ENCODE results near the gene SPATA2.
"Not testable (repeated sequence)": the region's sequence is repeated elsewhere in the genome, so short reads cannot be mapped to it uniquely, and the experiment has no call there.

The SPATA2 gene, protein sequence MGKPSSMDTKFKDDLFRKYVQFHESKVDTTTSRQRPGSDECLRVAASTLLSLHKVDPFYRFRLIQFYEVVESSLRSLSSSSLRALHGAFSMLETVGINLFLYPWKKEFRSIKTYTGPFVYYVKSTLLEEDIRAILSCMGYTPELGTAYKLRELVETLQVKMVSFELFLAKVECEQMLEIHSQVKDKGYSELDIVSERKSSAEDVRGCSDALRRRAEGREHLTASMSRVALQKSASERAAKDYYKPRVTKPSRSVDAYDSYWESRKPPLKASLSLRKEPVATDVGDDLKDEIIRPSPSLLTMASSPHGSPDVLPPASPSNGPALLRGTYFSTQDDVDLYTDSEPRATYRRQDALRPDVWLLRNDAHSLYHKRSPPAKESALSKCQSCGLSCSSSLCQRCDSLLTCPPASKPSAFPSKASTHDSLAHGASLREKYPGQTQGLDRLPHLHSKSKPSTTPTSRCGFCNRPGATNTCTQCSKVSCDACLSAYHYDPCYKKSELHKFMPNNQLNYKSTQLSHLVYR

DNA sequence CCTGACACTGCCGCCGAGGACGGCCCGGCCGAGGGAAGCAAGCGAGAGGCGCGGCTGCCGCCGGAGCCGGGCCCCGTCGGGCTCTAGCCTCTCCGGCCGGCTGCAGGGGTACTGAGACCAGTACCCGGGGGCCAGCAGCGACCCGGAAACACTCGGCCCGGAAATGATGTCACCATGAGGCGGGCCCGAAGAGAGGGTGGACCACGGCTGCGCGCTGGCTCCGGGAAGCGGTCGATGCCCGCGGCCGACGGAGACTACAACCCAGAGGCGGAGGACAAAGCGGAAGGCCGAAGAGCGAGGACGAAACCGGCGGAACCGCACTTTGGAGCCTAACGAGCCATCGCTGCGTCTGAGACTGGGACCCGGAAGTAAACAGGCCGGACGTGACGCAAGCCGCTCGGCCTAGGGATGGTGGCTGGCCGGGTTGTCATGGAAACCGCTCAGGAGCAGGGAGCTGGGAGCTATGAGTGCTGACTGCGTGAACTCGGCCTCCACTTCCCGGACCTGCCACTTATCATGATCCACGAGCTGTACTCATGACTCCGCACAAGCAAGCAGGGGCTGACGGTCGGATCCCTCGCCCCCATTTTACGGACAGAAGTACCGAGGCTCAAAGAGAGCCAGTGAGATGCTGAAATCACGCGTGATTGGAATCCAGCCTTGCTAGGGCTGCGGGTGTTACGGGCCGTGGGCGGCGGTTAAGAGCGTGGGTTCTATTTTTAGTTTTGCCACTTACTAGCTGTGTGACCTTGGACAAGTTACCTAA is at the start of gene SPATA2:
Gene SPATA2 (minus strand): TSS at position 150 of the 766 bp plus-strand sequence. CDS start 7,039 bp downstream, outside the sequence.
- DNase-seq = peak; percentile 90

DNA sequence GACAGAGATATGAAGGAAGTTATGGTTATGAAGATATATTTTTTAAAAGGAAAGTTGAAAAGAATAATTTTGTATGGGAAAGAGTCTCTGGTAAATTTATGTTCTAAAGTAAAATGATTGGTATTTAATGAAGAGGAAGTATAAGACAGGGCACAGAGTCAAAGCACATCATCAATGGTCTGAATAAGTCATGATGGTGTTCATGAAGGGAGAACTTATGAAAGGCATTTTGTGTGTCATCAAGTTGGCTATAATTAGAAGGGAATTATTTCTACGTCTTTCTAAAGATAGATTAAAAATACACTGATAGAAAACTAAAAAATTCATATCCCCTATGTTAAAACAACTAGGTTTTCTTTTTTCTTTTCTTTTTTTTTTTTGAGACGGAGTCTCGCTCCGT is 46.1 kb upstream of the SPATA2 start:
- no peak for DNase-seq

DNA sequence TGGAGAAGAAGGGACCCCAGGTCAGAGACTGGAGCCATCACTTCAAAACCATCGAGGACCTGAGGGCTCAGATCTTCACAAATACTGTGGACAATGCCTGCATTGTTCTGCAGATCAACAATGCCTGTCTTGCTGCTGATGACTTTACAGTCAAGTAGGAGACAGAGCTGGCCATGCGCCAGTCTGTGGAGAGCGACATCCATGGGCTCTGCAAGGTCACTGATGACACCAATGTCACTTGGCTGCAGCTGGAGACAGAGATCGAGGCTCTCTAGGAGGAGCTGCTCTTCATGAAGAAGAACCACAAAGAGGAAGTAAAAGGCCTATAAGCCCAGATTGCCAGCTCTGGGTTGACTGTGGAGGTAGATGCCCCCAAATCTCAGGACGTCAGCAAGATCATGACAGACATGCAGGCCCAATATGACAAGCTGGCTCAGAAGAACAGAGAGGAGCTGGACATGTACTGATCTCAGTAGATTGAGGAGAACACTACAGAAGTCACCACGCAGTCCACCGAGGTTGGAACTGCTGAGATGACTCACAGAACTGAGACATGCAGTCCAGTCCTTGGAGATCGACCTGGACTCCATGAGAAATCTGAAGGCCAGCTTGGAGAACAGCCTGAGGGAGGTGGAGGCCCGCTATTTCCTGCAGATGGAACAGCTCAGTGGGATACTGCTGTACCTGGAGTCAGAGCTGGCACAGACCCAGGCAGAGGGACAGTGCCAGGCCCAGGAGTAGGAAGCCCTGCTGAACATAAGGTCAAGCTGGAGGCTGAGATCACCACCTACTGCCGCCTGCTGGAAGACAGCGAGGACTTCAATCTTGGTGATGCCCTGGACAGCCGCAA is 42.0 kb upstream of the SPATA2 start:
- not testable (repeated sequence) for DNase-seq

DNA sequence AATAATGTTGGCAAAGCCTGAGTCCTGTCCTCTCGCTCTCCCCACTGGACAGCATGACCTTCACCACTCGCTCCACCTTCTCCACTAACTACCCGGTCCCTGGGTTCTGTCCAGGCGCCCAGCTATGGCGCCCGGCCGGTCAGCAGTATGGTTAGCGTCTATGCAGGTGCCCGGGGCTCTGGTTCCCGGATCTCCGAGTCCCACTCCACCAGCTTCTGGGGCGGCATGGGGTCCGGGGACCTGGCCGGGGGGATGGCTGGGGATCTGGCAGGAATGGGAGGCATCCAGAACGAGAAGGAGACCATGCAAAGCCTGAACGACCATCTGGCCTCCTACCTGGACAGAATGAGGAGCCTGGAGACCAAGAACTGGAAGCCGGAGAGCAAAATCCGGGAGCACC is 41.4 kb upstream of the SPATA2 start:
- DNase-seq = no peak

DNA sequence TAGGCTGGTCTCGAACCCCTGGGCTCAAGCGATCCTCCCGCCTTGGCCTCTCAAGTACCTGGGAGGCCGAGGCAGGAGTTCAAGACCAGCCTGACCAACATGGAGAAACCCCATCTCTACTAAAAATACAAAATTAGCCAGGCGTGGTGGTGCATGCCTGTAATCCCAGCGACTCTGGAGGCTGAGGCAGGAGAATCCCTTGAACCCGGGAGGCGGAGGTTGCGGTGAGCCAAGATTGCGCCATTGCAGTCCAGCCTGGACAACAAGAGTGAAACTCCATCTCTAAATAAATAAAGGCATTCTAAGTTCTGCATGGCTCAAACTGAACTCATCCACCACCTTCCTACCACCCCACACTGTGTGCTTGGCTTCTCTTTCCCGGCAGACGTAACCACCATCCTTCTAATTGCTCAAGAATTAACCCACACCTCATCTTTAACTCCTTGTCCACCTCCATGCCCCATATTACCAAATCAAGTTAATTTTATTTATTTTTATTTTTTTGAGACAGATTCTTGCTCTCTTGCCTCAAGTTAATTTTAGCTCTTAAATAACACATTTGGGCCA is 40.6 kb upstream of the SPATA2 start:
- DNase-seq = not testable (repeated sequence)

DNA sequence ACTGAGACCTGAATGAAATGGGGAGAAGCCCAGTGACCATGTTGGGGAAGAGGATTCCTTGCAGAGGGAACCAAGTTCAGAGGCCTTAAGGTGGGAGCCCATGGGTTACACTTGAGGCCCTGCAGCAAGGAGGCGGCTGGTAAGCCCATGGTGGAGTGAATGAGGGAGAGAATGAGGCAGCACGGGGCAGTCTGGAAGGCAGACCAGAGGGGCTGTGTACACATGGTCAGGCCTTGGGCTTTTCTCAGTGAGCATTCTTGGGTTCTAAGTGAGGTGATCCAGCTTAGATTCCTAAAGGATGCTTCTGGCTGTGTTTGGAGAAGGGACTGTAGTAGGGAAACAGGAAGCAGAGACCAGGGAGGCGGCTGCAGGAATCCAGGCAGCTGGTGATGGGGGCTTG is 39.8 kb upstream of the SPATA2 start:
- DNase-seq = no peak

DNA sequence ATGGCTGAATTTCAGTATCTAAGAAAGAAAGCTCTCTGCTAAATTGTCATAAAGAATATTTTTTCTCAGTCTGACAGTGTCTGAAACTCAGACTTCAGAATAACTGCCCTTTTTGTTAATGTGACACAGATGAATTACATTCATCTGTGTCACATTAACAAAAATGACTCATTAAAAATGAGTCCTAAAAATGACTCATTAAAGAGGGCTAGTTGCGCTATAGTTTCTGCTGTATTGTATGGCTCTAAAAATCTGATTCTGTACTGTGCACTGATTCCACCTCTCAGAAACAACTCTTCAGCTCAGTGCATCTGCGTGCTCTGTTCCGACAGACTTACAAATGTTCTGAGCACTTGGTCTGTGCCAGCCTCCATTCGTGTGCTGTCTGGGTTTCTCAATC is 35.8 kb upstream of the SPATA2 start:
- DNase-seq = no peak

DNA sequence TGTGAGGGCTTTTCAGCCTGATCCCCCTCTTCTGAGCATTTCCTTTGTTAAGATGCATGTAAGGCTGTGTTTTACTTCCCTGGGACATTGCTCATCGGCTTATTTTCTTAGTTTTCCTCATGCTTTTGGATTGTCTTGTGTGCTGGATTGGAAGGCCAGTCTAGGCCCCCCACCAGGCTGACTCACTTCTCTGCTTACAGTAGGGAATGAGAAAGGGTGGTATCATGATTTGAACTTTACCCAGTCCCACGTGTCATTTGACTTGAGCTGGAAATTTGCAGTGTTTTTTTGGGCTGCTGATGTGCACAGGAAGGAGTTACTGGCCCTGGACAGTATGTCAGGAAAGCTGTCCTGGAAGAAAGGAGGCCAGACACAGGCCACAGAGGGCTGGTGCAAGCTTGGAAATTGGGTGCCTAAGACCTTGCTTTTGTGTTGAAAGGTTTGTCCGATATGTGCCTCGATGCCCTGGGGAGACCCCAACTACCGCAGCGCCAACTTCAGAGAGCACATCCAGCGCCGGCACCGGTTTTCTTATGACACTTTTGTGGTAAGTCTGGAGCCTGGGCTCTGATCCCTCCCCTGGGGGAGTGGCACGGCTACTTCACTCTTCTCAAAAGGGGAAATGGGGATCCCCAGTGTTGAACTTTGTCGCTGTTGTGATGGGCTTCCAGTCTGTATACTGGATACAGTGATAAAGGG is 33.6 kb upstream of the SPATA2 start:
- DNase-seq = no peak

DNA sequence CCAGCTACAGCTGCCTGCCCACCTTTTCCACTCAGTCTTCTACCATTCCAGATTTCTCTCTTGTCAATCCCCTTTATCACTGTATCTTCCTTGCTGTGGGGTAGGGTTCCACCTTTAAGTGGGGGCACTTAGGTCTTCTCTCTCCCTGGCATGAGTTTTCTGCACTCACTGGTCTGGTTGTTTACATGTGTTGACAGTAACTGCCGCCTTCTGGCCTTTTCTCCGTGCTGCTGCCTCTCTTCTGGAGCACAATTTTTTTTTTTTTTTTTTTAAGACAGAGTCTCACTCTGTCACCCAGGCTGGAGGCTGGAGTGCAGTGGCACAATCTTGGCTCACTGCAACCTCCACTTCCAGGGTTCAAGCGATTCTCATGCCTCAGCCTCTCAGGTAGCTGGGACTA is 32.8 kb upstream of the SPATA2 start:
- no peak for DNase-seq

DNA sequence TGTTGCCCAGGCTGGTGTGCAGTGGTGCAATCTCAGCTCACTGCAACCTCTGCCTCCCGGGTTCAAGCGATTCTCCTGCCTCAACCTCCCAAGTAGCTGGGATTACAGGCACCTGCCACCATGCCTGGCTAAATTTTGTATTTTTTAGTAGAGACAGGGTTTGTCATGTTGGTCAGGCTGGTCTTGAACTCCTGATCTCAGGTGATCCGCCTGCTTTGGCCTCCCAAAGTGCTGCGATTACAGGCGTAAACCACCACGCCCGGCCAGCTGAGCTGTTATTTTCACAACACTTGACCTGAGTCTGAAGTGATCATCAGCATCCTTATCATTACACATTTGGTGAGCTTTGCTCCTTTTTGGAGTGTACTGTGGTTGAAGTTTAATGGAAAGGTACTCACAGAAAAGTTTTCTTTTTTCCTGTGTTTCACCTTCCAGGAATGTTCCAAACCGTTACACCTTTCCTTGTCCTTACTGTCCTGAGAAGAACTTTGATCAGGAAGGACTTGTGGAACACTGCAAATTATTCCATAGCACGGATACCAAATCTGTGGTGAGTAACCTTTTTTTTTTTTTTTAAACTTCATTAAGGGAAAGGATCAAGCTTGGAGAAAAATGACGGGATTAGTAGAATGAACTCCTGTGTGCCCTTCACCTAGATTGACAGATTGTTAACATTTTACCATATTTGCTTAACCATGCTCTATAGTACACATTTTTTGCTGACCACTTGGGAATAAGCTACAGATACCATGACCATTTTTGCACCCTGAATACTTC is 30.6 kb upstream of the SPATA2 start:
- DNase-seq = no peak

DNA sequence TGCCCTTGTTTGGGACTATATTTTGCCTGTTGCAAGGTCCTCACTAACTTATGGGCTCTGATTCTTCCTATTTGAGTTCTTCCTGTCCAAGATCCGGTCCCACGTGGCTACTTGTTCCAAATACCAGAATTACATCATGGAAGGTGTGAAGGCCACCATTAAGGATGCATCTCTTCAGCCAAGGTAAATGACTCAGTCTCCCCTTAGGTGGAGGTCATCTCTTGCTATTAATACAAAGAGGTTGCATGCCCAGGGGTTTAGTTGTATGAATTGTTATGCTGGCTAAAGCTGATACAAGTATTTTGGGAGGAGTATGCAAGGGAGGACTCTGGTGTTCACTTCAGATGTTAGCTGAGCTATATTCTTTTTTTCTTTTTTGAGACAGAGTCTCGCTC is 30.0 kb upstream of the SPATA2 start:
- DNase-seq = no peak

DNA sequence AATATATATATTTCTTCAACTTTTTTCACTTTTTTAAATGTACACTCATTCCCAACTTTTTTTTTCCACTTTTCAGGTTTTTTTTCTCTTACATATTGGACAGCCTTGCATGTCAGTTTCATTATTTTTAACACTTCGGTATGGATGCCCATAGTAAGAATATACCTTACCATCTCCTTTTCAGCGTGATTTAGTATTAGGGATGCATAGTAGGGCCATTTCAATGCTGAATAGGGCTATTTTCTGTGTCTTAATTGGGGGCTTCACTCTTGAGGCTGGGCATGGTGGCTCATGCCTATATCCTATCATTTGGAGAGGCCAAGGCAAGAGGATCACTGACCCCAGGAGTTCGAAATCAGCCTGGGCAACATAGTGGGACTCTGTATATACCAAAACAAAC is 27.6 kb upstream of the SPATA2 start:
- no peak for DNase-seq

DNA sequence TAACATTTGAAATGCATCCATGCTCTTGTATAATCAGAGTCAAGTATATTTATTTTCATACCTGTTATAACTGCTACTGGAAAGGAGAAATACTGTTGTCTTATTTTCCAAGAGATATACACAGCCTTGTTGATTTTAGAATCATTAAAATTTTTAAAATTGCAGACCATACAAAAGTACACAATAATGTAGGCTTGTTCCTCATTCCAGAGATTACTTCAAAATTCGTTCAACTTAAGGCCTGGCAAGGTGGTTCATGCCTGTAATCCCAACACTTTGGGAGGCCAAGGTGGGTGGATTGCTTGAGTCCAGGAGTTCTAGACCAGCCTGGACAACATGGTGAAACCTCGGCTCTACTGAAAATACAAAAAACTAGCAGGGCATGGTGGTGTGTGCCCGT is 27.0 kb upstream of the SPATA2 start:
- DNase-seq = no peak

DNA sequence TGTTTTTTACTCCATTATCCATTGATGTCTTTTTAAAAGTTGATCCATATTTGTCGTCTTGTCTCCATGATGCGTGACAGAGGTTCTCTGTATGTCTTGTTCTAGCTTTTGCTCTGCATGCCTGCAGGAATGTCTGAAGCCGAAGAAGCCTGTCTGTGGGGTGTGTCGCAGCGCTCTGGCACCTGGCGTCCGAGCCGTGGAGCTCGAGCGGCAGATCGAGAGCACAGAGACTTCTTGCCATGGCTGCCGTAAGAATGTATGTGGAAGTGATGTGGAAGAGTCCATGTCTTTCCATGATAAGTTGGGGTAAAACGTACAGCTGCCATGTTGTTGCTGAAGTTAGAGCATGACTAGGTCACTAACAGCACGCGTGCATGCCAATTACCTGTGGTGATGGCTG is 26.1 kb upstream of the SPATA2 start:
- no peak for DNase-seq

DNA sequence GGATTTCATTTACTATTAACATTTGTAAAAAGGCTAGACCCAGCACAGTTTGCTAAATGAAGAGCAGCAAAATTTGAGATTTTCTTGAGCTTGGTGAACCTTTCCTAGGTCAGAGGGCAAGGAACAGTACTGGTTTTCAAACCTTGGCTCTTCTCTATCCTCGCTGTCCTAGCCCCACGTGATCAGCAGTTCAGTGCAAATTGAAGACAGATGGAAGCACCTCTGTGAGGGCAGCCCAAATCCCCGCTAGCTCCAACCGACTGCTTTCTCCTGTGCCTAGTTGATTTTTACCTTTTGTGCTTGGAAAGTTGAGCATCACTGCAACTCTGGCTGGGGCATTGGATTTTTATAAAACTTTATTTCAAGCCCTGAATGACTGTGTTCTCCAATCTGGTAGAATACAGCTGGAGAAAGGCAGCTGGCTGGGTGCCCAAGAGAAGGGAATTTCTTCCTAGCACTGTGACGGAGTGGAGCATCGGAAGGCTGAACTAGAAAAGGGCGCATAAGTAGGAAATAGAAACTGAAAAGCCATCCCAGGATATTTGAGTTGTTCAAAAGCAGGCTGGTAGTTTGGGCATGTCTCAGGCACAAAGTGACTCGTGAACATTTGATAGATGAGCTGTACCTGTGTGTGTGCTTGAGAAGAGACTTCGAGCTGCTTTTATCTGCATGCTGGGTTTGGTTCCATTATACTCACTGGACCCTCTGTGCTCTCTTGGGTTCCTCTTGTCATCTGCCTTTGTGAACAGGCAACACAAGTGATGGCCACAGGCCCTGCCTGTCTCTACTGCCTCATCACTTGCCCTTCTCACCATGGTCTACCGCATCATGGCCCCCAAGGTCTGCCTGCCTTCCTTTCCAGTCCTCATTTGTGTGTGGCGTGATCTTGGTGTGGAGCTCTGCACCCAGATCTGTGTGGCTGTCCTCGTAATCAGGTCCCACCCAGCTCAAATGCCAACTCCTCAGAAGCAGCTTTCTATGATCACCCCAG is 23.1 kb upstream of the SPATA2 start:
- no peak for DNase-seq

DNA sequence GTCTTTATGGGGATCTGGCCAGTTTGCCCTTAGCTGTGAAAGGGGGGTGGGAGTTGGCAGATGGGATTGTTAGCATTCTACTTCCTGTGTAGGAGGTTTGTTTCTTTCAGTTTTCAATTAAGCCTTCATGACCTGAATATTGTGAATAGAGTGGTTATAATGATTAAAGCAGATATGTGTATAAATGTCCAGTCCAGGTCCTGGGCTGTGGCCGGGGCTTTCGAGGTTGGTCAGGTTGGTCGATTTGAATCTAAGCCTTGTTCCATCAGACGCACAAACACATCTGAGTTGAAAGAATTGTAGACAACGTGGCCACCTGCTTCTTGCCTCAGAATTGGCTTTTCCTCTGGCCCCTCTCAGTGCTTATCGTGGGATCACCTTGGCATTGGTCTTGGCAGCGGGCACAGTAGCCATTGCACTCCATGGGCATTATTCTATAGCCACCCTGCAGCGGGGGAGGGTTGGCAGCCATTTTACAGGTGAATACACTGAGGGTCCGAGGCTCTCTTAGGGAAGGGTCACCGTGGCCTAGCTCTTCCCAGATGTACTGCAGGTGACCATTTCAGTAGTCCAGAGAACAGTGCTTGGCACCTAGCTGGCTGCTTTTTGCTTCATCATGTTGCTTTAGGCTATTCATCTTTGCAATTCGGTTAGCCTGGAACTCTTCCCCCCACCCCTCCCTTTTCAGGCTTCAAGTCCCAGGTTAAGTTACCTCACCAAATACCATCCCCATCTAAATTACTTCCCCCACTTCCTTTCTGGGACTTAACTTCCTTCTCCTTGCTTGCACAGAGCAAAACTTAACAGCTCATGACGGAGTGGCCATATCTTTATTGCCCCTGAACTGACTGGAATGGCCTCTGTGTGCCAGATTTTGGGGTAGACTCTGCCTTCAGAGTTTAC is 21.9 kb upstream of the SPATA2 start:
- DNase-seq = no peak

DNA sequence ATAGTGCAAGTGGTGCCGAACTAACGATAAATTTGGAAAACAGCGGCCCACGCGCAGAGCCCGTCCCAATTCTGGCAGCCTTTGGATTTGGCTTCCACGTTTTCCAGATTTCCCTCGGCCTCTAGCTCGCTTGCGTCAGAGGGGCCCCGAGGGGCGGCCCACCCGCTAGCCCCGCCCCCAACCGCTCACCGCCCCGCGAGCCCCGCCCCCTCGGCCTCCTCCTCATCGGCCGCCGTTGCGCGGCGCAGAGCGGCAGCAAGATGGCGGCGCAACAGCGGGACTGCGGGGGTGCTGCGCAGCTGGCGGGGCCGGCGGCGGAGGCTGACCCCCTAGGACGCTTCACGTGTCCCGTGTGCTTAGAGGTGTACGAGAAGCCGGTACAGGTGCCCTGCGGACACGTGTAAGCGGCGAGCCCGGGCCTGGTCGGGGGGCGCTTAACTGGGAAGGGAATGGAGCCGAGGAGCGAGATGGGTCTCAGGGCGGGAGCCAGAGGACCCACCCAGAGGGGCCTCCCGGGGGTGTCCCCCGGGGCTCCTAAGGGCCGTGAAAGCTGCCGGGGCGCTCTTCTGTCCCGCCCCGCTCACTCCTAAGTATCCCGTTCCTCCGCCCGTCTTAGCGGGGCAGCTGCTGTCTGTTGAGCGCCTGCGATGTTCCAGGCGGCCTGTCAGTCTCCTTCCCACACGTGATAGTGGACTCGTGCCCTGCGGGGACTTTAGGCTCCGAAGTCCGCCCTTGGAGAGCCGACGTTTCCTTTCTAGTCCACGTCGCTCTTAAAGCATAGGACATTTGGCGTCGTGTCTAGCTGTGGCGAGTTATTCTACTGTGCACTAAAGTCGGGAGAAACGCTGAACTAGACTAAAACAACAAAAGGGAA is 21.1 kb upstream of the SPATA2 start, which contains the start of gene RNF114:
Gene RNF114 (plus strand): TSS at position 245 of the 874 bp plus-strand sequence. CDS start 16 bp downstream, at position 261.
- DNase-seq = peak; percentile 84

DNA sequence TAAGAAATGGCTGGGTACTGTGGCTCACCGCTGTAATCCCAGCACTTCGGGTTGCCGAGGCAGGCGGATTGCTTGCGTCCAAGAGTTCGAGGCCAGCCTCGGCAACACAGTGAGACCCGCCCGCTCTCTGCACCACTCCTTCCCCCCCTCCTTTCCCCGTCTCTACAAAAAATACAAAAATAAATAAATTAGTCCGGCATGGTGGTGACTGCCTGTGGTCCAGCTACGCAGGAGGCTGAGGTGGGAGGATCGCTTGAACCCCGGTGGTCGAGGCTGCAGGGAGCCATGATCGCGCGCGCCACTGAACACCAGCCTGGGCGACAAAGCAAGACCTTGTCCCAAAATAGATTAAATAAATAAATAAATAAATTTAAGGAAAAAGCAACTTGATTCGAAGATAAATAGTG is 20.4 kb upstream of the SPATA2 start:
- no peak for DNase-seq
